Activated CD4-positive, CD25-positive, alpha-beta regulatory T cell treated with anti-CD3 and anti-CD28 coated beads, Interleukin-2, amount 50 U/mL, for 72 hours (primary cell): ENCODE results near the gene TWIST2.

Experiments used
- DNase-seq: peaks from one replicate; pipeline ENCODE4 v3.0.0; 2021

The TWIST2 gene

GRCh38 chr2:238839428-238839827 lies 8.5 kb upstream of the TWIST2 start:
- DNase-seq, result no peak

- DNase-seq, result no peak
These were observed 6.2 kb upstream of the TWIST2 start for GRCh38 chr2:238841542-238842164.

GRCh38 chr2:238843476-238843875 lies 4.4 kb upstream of the TWIST2 start:
- DNase-seq, result no peak

GRCh38 chr2:238845583-238846377 lies 2.1 kb upstream of the TWIST2 start:
- DNase-seq, result no peak

- DNase-seq, result no peak
These were observed 1.6 kb upstream of the TWIST2 start for GRCh38 chr2:238846378-238846627.

GRCh38 chr2:238846628-238847418 lies 1.1 kb upstream of the TWIST2 start:
- DNase-seq, result no peak

GRCh38 chr2:238847419-238847801 lies 475 bp upstream of the TWIST2 start:
- DNase-seq, result no peak

GRCh38 chr2:238848691-238848975 lies 748 bp downstream of the TWIST2 start:
- DNase-seq, result no peak

- no peak for DNase-seq
These were observed 1.3 kb downstream of the TWIST2 start for GRCh38 chr2:238848976-238849853.

- no peak for DNase-seq
These were observed 2.2 kb downstream of the TWIST2 start for GRCh38 chr2:238850091-238850490.

- no peak for DNase-seq
These were observed 3.1 kb downstream of the TWIST2 start for GRCh38 chr2:238851026-238851425.

GRCh38 chr2:238851761-238852160 lies 3.9 kb downstream of the TWIST2 start:
- no peak for DNase-seq

- no peak for DNase-seq
These were observed 4.5 kb downstream of the TWIST2 start for GRCh38 chr2:238852206-238852869.

- no peak for DNase-seq
These were observed 5.3 kb downstream of the TWIST2 start for GRCh38 chr2:238853218-238853617.

GRCh38 chr2:238853721-238854120 lies 5.8 kb downstream of the TWIST2 start:
- DNase-seq, result no peak

GRCh38 chr2:238854246-238854645 lies 6.4 kb downstream of the TWIST2 start:
- DNase-seq, result no peak

- no peak for DNase-seq
These were observed 6.9 kb downstream of the TWIST2 start for GRCh38 chr2:238854699-238855229.

GRCh38 chr2:238855299-238855698 lies 7.4 kb downstream of the TWIST2 start:
- DNase-seq, result no peak

GRCh38 chr2:238855891-238856580 lies 8.2 kb downstream of the TWIST2 start:
- DNase-seq, result no peak

- DNase-seq, result no peak
These were observed 9.1 kb downstream of the TWIST2 start for GRCh38 chr2:238856713-238857567.

GRCh38 chr2:238857959-238858358 lies 10.1 kb downstream of the TWIST2 start:
- DNase-seq, result no peak
